Right atrium auricular region (tissue), 2 donors: Measurements from ENCODE around the gene HERC5. TPM values are rescaled to one million over a fixed set of nuclear protein-coding genes. Genes with fewer than 3 reads are reported as not detected.
A peak's percentile ranks its signal among the peaks of the same experiment; 100 is the strongest.

Source experiments
- DNase-seq: peaks from one replicate; pipeline ENCODE4 v3.0.0-alpha.2; 2019; ENCODE audit warnings: low spot score
- H3K27ac ChIP-seq, 2 donors: fragments of 200-600 bp; sonication (generic); 1 replicate in 1 of 2; 2 replicates in 1 of 2; pipeline ENCODE4 v1.5.1; 2016 to 2019
- H3K27me3 ChIP-seq, 2 donors: fragments of 200-600 bp; sonication (generic); one replicate each; pipeline versions ENCODE4 v1.5.1 to v1.6.0; 2017 to 2019
- H3K36me3 ChIP-seq: fragments of 200-600 bp; sonication (generic); one replicate; pipeline ENCODE4 v1.5.1; 2016
- H3K4me1 ChIP-seq, 2 donors: fragments of 200-600 bp; sonication (generic); one replicate each; pipeline versions ENCODE4 v1.5.1 to v1.6.0; 2017 to 2019
- H3K4me3 ChIP-seq, 2 donors: fragments of 200-600 bp; sonication (generic); 1 replicate in 1 of 2; 2 replicates in 1 of 2; pipeline ENCODE4 v1.5.1; 2017 to 2019; ENCODE audit warnings: mild to moderate bottlenecking in 1 of 2, moderate library complexity in 1 of 2
- H3K9me3 ChIP-seq, 2 donors: fragments of 200-600 bp; sonication (generic); one replicate each; pipeline ENCODE4 v1.5.1; 2019
- CTCF ChIP-seq, 2 donors: fragments of 200-600 bp; sonication (generic); IDR thresholded peaks; one replicate each; pipeline ENCODE4 v1.5.1; 2019; ENCODE audit warnings: antibody characterized with exemption in 2 of 2
- total RNA-seq, 2 donors: library from RNA; depleted of rRNA; stranded (reverse); fragments of >200 nt; gene quantifications; one replicate each; pipeline ENCODE4 v1.1.0, GENCODE V29; 2016

The HERC5 gene
- total RNA-seq, 2 donors from 2014 or later = 1.6 to 2.3 TPM

DNA sequence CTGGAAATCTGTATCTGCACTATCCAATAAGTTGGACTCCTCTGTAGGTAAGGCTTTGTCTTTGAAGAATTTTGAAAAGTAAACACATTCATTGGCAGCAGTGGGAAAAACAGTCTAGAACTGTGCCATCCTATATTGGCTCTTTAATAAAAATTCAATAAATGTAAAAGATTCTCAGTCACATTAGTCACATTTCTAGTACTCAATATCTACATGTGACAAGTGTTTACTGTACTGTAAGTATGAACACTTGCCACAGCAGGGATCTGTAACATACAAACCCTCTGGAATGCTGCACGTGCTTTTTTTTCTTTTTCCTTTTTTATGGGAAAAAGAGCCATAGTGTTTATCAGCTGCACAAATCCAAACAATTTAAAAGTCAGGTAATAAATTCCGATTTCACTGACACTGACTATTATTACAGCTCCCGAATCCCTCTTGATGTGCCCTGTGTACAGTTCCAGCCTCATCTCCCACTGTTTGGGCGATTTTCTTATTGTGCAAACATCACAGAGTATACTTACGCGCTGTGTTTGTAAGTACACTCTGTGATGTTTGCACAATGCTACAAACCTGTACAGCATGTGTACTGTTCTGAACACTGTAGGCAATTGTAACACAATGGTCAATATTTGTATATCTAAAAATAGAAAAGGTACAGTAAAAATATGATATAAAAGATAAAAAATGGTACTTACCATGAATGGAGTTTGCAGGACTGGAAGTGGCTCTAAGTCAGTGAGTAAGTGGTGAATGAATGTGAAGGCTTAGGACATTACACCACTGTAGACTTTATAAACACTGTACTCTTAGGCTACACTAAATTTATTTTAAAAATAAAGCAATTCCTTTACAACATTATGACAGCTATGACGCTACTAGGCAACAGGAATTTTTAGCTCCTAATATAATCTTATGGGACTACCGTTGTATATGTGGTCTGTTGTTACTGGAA is 57.9 kb downstream of the HERC5 start:
- H3K27ac ChIP-seq = no peak overlapping the region
- H3K27me3 ChIP-seq = no peaks in the 10 kb centered on the region
- H3K36me3 ChIP-seq = no peaks in the 10 kb centered on the region
- no peak for DNase-seq
- H3K9me3 ChIP-seq = no peaks in the 10 kb centered on the region
- no peaks in the 10 kb centered on the region for H3K4me1 ChIP-seq
- H3K4me3 ChIP-seq = no peak overlapping the region
- TF ChIP-seq CTCF (IDR thresholded peaks at IDR 0.05) = no peak

DNA sequence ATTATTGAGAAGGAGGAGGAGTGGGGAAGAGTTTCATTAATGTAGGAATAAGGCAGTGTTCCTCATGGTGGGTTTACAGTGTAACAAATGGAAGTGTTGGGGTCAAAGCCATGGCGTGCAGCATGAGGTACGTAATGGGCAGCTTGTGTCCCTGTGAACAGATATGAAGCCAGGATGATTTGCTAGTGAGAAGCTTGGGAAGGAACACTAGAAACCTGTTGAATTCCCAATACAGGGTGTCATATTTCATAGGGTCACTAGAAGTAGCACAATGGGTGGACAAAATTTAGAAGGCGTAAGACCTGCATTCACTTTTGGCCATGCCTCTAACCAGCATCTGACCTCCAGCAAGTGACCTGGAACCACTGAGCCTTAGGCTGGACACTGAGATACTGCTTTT is 59.8 kb downstream of the HERC5 start:
- no peak overlapping the region for H3K4me3 ChIP-seq
- no peak overlapping the region for H3K27ac ChIP-seq
- H3K27me3 ChIP-seq = no peaks in the 10 kb centered on the region
- H3K4me1 ChIP-seq = no peaks in the 10 kb centered on the region
- no peak for DNase-seq
- no peaks in the 10 kb centered on the region for H3K9me3 ChIP-seq
- TF ChIP-seq CTCF (IDR thresholded peaks at IDR 0.05) = no peak
- peaks cover 14% of the 10 kb centered on the region for H3K36me3 ChIP-seq

- Histone ChIP-seq H3K27me3 (no peaks in the 10 kb centered on the region), H3K4me1 (peaks cover 0 to 6% of the 10 kb centered on the region in 2 donors)
- no peak for TF ChIP-seq CTCF (IDR thresholded peaks at IDR 0.05)
Measured at GRCh38 chr4:88517825-88518224, 60.9 kb downstream of the HERC5 start.

GRCh38 chr4:88518911-88519310 is 62.0 kb downstream of the HERC5 start:
- no peak overlapping the region for H3K4me3 ChIP-seq
- H3K4me1 ChIP-seq = peaks cover 0 to 8% of the 10 kb centered on the region in 2 donors
- no peaks in the 10 kb centered on the region for H3K9me3 ChIP-seq
- no peaks in the 10 kb centered on the region for H3K27me3 ChIP-seq
- DNase-seq = no peak
- peaks cover 14% of the 10 kb centered on the region for H3K36me3 ChIP-seq
- H3K27ac ChIP-seq = no peak overlapping the region
- no peak for TF ChIP-seq CTCF (IDR thresholded peaks at IDR 0.05)

More at GRCh38 chr4:88517825-88518224, 60.9 kb downstream of the HERC5 start:
- Histone ChIP-seq H3K9me3 (no peaks in the 10 kb centered on the region), H3K27ac (no peak overlapping the region), H3K36me3 (peaks cover 14% of the 10 kb centered on the region), H3K4me3 (no peak overlapping the region)
- no peak for DNase-seq

DNA sequence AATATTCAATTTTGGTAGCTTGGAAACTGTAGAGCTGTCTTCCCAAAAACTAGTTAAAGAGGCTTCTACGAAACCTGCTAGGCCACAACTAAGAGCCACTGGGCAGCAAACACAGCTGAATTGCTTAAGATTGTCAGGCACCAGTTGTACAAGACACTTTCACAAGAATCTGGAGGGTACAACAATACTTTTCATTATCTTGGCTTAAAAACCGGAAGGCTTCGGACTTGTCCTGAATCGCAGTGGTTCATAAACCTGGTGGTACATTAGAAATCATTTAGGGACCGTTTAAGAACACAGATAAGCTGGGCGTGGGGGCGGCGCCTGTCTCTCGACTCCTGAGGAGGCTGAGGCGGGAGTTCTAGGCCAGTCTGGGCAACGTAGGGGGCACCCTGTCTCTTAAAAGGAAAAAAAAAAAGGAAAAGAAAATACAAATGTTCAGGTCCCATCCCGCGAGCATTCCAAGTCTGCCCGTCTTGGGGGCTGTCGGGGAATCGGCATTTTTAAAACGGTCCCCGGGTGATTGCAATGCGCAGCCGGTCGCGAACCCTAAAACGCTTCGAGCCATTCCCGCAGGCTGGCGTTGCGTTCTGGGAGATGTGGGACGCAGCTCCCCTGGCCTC is 65.9 kb downstream of the HERC5 start:
- peak overlapping the region; percentile 69 to 85 for H3K4me3 ChIP-seq
- no peak for DNase-seq
- no peaks in the 10 kb centered on the region for H3K27me3 ChIP-seq
- peak overlapping the region; percentile 87 to 93 for H3K27ac ChIP-seq
- no peaks in the 10 kb centered on the region for H3K9me3 ChIP-seq
- H3K36me3 ChIP-seq = peaks cover 14% of the 10 kb centered on the region
- peaks cover 0 to 26% of the 10 kb centered on the region in 2 donors for H3K4me1 ChIP-seq
- no peak for TF ChIP-seq CTCF (IDR thresholded peaks at IDR 0.05)
